Caco-2 (cell line): Measurements from ENCODE around the gene KRT33A. TPM values are rescaled to one million over a fixed set of nuclear protein-coding genes. Genes with fewer than 3 reads are reported as not detected.

Source experiments
- BruUV-seq: library from RNA; stranded (reverse); fragments of 400-500 nt; replicated peaks from 2 replicates; lab custom pipeline; 2021; lab: Mats Ljungman, UMichigan
- CTCF ChIA-PET: fragments of 300-600 bp; sonication (Branson Sonifier 250); formaldehyde crosslinking; loops from one replicate; lab custom pipeline; 2022; ENCODE audit warnings: antibody characterized with exemption; lab: Charles Lee
- POLR2A ChIA-PET: fragments of 300-600 bp; sonication (Branson Sonifier 250); formaldehyde crosslinking; loops from one replicate; lab custom pipeline; 2022; ENCODE audit warnings: antibody characterized with exemption; lab: Charles Lee
- DNase-seq, 2 experiments: peaks; one replicate each; pipeline versions ENCODE4 v3.0.0 to v3.0.0-alpha.2; 2020 to 2022
- H3K27me3 ChIP-seq: replicated peaks from 2 replicates; pipeline ENCODE4 v1.6.0; 2011; ENCODE audit warnings: low read length; ENCODE audit not compliant: control insufficient read depth, insufficient read depth
- H3K36me3 ChIP-seq: 2 replicates; pipeline ENCODE4 v1.5.1; 2011; ENCODE audit warnings: low read length; ENCODE audit not compliant: control insufficient read depth, insufficient read depth
- H3K4me1 ChIP-seq: fragments of 250-450 bp; sonication (Bioruptor Pico); 2 replicates; pipeline ENCODE4 v1.5.1; 2020; ENCODE audit warnings: mild to moderate bottlenecking
- H3K4me3 ChIP-seq: 2 replicates; pipeline ENCODE4 v1.5.1; 2011; ENCODE audit warnings: low read depth, mild to moderate bottlenecking, control low read depth, low read length
- H3K9me3 ChIP-seq: fragments of 250-450 bp; sonication (Bioruptor Pico); 2 replicates; pipeline ENCODE4 v1.5.1; 2020; ENCODE audit warnings: mild to moderate bottlenecking, moderate library complexity
- H3K27ac Mint-ChIP-seq: one replicate; pipeline ENCODE4 v1.8.0; 2022; ENCODE audit warnings: mixed read lengths; ENCODE audit not compliant: unreplicated experiment
- H3K27me3 Mint-ChIP-seq: one replicate; pipeline ENCODE4 v1.8.0; 2022; ENCODE audit warnings: mixed read lengths; ENCODE audit not compliant: insufficient read depth, unreplicated experiment
- H3K36me3 Mint-ChIP-seq: one replicate; pipeline ENCODE4 v1.8.0; 2022; ENCODE audit warnings: mild to moderate bottlenecking, mixed read lengths; ENCODE audit not compliant: insufficient read depth, unreplicated experiment
- H3K4me1 Mint-ChIP-seq: one replicate; pipeline ENCODE4 v1.8.0; 2022; ENCODE audit warnings: low read depth, mixed read lengths; ENCODE audit not compliant: unreplicated experiment
- H3K4me3 Mint-ChIP-seq: one replicate; pipeline ENCODE4 v1.8.0; 2022; ENCODE audit warnings: mild to moderate bottlenecking, moderate library complexity, mixed read lengths; ENCODE audit not compliant: unreplicated experiment
- H3K9me3 Mint-ChIP-seq: one replicate; pipeline ENCODE4 v1.8.0; 2022; ENCODE audit warnings: mixed read lengths; ENCODE audit not compliant: unreplicated experiment
- intact Hi-C: fragments of 100-400 bp; cut with micrococcal nuclease; formaldehyde crosslinking; loops from one replicate; pipeline ENCODE4 v1.10.0; 2022; ENCODE audit not compliant: unreplicated experiment
- total RNA-seq: library from RNA; stranded (reverse); gene quantifications from 2 replicates; pipeline ENCODE4 v1.2.3, GENCODE V29; 2022
- TF ChIP-seq, protein P1 (sequence below), 2 experiments: fragments of 200-600 bp in 1 of 2; IDR thresholded peaks; 1 replicate in 1 of 2; 2 replicates in 1 of 2; pipeline versions ENCODE4 v1.5.1 to v1.8.0; 2011 to 2022; ENCODE audit warnings: antibody characterized with exemption in 1 of 2, control low read depth in 1 of 2, inconsistent platforms in 1 of 2, low read depth in 1 of 2, low read length in 1 of 2, mild to moderate bottlenecking in 1 of 2, moderate library complexity in 1 of 2; ENCODE audit not compliant: insufficient read depth in 1 of 2, severe bottlenecking in 1 of 2, unreplicated experiment in 1 of 2

Gene KRT33A
- total RNA-seq, 1 experiment from 2014 or later, result not detected

DNA sequence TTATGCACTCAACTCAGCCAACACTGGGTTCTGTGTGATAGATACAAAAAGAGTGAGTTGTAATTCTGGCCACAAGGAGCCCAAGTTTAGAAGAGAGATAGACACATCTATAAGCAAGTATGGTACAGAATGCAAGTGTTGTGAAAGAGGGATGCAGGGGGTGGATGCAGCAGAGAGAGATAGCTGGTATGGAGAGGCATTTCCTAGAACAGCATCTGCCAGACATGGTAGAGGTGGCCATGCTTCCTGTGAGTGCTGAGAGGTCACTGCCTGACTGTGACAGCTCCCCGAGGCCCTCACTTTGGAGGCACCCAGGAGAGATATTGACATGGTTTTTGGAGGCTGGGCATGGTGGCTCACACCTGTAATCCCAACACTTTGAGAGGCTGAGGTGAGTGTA lies 39.5 kb downstream of the KRT33A start:
- Histone ChIP-seq H3K27me3 (no peaks in the 10 kb centered on the region), H3K4me3 (no peak overlapping the region), H3K9me3 (no peaks in the 10 kb centered on the region), H3K4me1 (no peaks in the 10 kb centered on the region), H3K36me3 (no peaks in the 10 kb centered on the region)
- intact Hi-C loops, result no loop called here
- POLR2A ChIA-PET, result no interaction called here
- TF ChIP-seq, protein P1, sequence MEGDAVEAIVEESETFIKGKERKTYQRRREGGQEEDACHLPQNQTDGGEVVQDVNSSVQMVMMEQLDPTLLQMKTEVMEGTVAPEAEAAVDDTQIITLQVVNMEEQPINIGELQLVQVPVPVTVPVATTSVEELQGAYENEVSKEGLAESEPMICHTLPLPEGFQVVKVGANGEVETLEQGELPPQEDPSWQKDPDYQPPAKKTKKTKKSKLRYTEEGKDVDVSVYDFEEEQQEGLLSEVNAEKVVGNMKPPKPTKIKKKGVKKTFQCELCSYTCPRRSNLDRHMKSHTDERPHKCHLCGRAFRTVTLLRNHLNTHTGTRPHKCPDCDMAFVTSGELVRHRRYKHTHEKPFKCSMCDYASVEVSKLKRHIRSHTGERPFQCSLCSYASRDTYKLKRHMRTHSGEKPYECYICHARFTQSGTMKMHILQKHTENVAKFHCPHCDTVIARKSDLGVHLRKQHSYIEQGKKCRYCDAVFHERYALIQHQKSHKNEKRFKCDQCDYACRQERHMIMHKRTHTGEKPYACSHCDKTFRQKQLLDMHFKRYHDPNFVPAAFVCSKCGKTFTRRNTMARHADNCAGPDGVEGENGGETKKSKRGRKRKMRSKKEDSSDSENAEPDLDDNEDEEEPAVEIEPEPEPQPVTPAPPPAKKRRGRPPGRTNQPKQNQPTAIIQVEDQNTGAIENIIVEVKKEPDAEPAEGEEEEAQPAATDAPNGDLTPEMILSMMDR (IDR thresholded peaks at IDR 0.05; ENCODE audit: insufficient read depth in 1 of 2, low read depth in 1 of 2, low read length in 1 of 2, severe bottlenecking in 1 of 2, unreplicated experiment in 1 of 2), result no peak
- CTCF ChIA-PET, result no interaction called here
- Mint-ChIP-seq H3K4me1 (no peaks in the 10 kb centered on the region), H3K4me3 (no peak overlapping the region), H3K9me3 (no peaks in the 10 kb centered on the region), H3K27me3 (no peaks in the 10 kb centered on the region), H3K36me3 (no peaks in the 10 kb centered on the region), H3K27ac (no peak overlapping the region)
- DNase-seq, result no peak
- BruUV-seq, result no TSS peak

DNA sequence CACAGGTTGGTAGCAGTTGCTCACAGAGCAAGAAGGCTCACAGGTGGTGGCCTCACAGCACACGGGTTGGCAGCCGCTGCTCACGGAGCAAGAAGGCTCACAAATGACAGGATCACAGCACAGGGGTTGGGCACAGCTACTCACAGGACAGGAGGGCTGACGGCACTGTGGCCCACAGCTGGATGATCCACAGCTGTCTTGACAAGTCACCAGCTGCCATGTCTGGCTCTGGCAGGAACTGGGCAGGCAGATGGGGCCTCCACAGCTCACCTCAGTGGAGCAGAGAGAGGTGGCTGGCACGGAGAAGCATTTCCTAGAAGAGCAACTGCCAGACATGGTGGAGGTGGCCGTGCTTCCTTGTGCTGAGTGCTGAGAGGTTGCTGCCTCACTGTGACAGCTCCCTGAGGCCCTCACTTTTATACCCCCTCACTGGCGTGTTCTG lies 41.7 kb downstream of the KRT33A start, which contains the start of gene KRTAP16-1:
KRTAP16-1 (minus strand) TSS at position 392 of the 442 bp plus-strand sequence; CDS start at position 336, 56 bp downstream.
- Mint-ChIP-seq H3K27me3 (no peaks in the 10 kb centered on the region), H3K36me3 (no peaks in the 10 kb centered on the region), H3K4me1 (no peaks in the 10 kb centered on the region), H3K4me3 (no peak within 1 kb of the TSS), H3K9me3 (no peaks in the 10 kb centered on the region), H3K27ac (no peak within 1 kb of the TSS)
- BruUV-seq, result no TSS peak
- DNase-seq, result no peak
- TF ChIP-seq, protein P1 (IDR thresholded peaks at IDR 0.05; ENCODE audit: insufficient read depth in 1 of 2, low read depth in 1 of 2, low read length in 1 of 2, severe bottlenecking in 1 of 2, unreplicated experiment in 1 of 2), result no peak
- intact Hi-C loops, result no loop called here
- Histone ChIP-seq H3K4me3 (no peak within 1 kb of the TSS), H3K27me3 (no peaks in the 10 kb centered on the region), H3K9me3 (no peaks in the 10 kb centered on the region; the same call in 1 of the 2 replicates), H3K36me3 (no peaks in the 10 kb centered on the region), H3K4me1 (no peaks in the 10 kb centered on the region)
- ChIA-PET CTCF (no interaction called here), POLR2A (no interaction called here)

DNA sequence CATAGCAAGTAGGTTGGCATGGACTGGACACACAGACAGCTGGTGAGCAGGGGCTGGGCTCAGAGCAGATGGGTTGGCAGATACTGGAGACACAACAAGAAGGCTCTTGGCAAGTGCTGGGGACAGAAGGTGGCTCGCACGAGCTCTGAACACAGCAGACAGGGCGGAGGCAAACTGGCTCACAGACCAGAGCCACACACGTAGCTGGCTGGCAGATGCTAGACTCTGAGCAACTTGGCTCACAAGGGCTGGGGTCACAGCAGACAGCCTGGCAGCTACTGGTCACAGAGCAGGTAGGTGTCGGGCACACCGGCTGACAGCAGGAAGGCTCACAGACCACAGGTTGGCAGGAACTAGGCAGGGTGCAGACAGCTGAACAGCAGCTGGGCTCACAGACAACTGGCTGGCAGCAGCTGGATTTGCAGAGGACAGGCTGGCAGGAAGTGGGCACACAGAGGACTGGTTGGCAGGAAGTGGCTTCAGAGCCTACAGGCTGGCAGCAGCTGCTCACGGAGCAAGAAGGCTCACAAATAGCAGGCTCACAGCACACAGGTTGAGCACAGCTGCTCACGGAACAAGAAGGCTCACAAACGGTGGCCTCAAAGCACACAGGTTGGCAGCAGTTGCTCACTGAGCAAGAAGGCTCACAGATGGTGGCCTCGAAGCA lies 42.2 kb downstream of the KRT33A start:
- POLR2A ChIA-PET, result no interaction called here

More for the DNA sequence above, 42.2 kb downstream of the KRT33A start:
- no peaks in the 10 kb centered on the region; the same call in 1 of the 2 replicates for H3K9me3 ChIP-seq
- H3K27me3 ChIP-seq, result no peaks in the 10 kb centered on the region
- DNase-seq, result no peak
- no peaks in the 10 kb centered on the region for H3K9me3 Mint-ChIP-seq
- no TSS peak for BruUV-seq
- intact Hi-C loops, result no loop called here
- TF ChIP-seq, protein P1 (IDR thresholded peaks at IDR 0.05; ENCODE audit: insufficient read depth in 1 of 2, low read depth in 1 of 2, low read length in 1 of 2, severe bottlenecking in 1 of 2, unreplicated experiment in 1 of 2), result no peak
- no peaks in the 10 kb centered on the region for H3K36me3 ChIP-seq
- H3K4me3 Mint-ChIP-seq, result no peak overlapping the region
- no peaks in the 10 kb centered on the region for H3K36me3 Mint-ChIP-seq
- CTCF ChIA-PET, result interaction anchor here (1.6 kb wide), 1 partner anchor 14 kb away, joined by 4 read pairs; no protein-coding TSS in a partner anchor
- no peak overlapping the region for H3K27ac Mint-ChIP-seq
- H3K4me1 Mint-ChIP-seq, result no peaks in the 10 kb centered on the region
- no peaks in the 10 kb centered on the region for H3K4me1 ChIP-seq
- H3K27me3 Mint-ChIP-seq, result no peaks in the 10 kb centered on the region
- no peak overlapping the region for H3K4me3 ChIP-seq
